OCI-LY7 (cell line): Measurements from ENCODE around the gene DVL1. TPM values are rescaled to one million over a fixed set of nuclear protein-coding genes. Genes with fewer than 3 reads are reported as not detected.

ENCODE experiments used
- BruUV-seq: library from RNA; stranded (reverse); fragments of 400-500 nt; replicated peaks from 2 replicates; lab custom pipeline; 2021; lab: Mats Ljungman, UMichigan
- CTCF ChIA-PET: fragments of 300-600 bp; sonication (Branson Sonifier 250); formaldehyde crosslinking; loops from one replicate; lab custom pipeline; 2022; ENCODE audit warnings: antibody characterized with exemption; ENCODE audit not compliant: unreplicated experiment; lab: Charles Lee
- POLR2A ChIA-PET: fragments of 300-600 bp; sonication (Branson Sonifier 250); formaldehyde crosslinking; loops from one replicate; lab custom pipeline; 2022; ENCODE audit warnings: antibody characterized with exemption; lab: Charles Lee
- DNase-seq: peaks from one replicate; pipeline ENCODE4 v3.0.0-alpha.2; 2015; ENCODE audit warnings: low spot score
- H2AFZ ChIP-seq: fragments of 200-600 bp; sonication (generic), shearing (Covaris generic); 2 replicates; pipeline ENCODE4 v1.6.1; 2014; ENCODE audit warnings: mild to moderate bottlenecking, antibody characterized with exemption, low read length, moderate library complexity
- H3K27ac ChIP-seq: fragments of 200-600 bp; sonication (generic); 2 replicates; pipeline ENCODE4 v1.5.1; 2014; ENCODE audit warnings: mixed run types, low read depth, mild to moderate bottlenecking, moderate library complexity, low read length, inconsistent platforms; ENCODE audit not compliant: poor library complexity, severe bottlenecking
- H3K36me3 ChIP-seq: fragments of 200-600 bp; sonication (generic); 2 replicates; pipeline ENCODE4 v1.6.1; 2014; ENCODE audit warnings: mild to moderate bottlenecking, antibody characterized with exemption, low read length, moderate library complexity, mixed read lengths; ENCODE audit not compliant: insufficient read depth
- H3K4me1 ChIP-seq: fragments of 200-600 bp; sonication (generic); 2 replicates; pipeline ENCODE4 v1.5.1; 2014; ENCODE audit warnings: mild to moderate bottlenecking, low read length; ENCODE audit not compliant: insufficient read depth, poor library complexity, severe bottlenecking
- H3K4me2 ChIP-seq: fragments of 200-600 bp; sonication (generic); 2 replicates; pipeline ENCODE4 v1.6.1; 2014; ENCODE audit warnings: mild to moderate bottlenecking, low read length
- H3K4me3 ChIP-seq: fragments of 200-600 bp; sonication (generic); 2 replicates; pipeline ENCODE4 v1.5.1; 2014; ENCODE audit warnings: mild to moderate bottlenecking, low read depth, low read length; ENCODE audit not compliant: poor library complexity, severe bottlenecking
- H3K79me2 ChIP-seq: fragments of 200-600 bp; sonication (generic); 2 replicates; pipeline ENCODE4 v1.6.1; 2016; ENCODE audit warnings: low read depth, mild to moderate bottlenecking, low read length, moderate library complexity, mixed read lengths; ENCODE audit not compliant: insufficient read depth
- H3K9me2 ChIP-seq: fragments of 200-600 bp; sonication (generic); 2 replicates; pipeline ENCODE4 v1.6.1; 2016; ENCODE audit warnings: mild to moderate bottlenecking, low read length, mixed read lengths; ENCODE audit not compliant: insufficient read depth
- H3K9me3 ChIP-seq: fragments of 200-600 bp; sonication (generic); 2 replicates; pipeline ENCODE4 v1.6.1; 2014; ENCODE audit warnings: mild to moderate bottlenecking, mixed run types, low read length, mixed read lengths
- H4K20me1 ChIP-seq: fragments of 200-600 bp; sonication (generic); 2 replicates; pipeline ENCODE4 v1.6.1; 2014; ENCODE audit warnings: mild to moderate bottlenecking, antibody characterized with exemption, low read length, moderate library complexity, mixed read lengths; ENCODE audit not compliant: insufficient read depth
- CTCF ChIP-seq: fragments of 200-600 bp; sonication (generic); conservative IDR thresholded peaks from 2 replicates; pipeline ENCODE4 v1.5.1; 2014; ENCODE audit warnings: mild to moderate bottlenecking, antibody characterized with exemption, low read length, moderate library complexity, mixed read lengths
- EZH2phosphoT487 ChIP-seq: fragments of 200-600 bp; sonication (generic); IDR thresholded peaks from 2 replicates; pipeline ENCODE4 v1.6.1; 2018; ENCODE audit warnings: low read depth, borderline replicate concordance, mild to moderate bottlenecking, mixed run types, antibody characterized with exemption, low read length, moderate library complexity, mixed read lengths
- intact Hi-C: fragments of 100-400 bp; cut with micrococcal nuclease; formaldehyde crosslinking; loops from one replicate; pipeline ENCODE4 v1.10.0; 2022; ENCODE audit not compliant: unreplicated experiment
- total RNA-seq, 2 experiments: library from RNA; depleted of rRNA in 1 of 2; stranded (reverse); fragments of >200 nt in 1 of 2; shearing (Covaris generic) in 1 of 2; gene quantifications; 2 replicates each; pipeline ENCODE4 v1.2.3, GENCODE V29; 2014 to 2022

DVL1 gene
- total RNA-seq, 2 experiments from 2014 or later = 27.8 to 47.1 TPM

- CTCF ChIA-PET = no interaction called here
- Histone ChIP-seq H3K4me2 (peak overlapping the region; percentile 64), H3K36me3 (peaks cover 50% of the 10 kb centered on the region), H2AFZ (no peak overlapping the region), H3K9me2 (no peaks in the 10 kb centered on the region), H3K4me3 (peak overlapping the region; percentile 99), H3K79me2 (peaks cover 22% of the 10 kb centered on the region), H3K27ac (peak overlapping the region; percentile 75), H3K4me1 (peaks cover 34% of the 10 kb centered on the region), H4K20me1 (no peaks in the 10 kb centered on the region), H3K9me3 (no peaks in the 10 kb centered on the region)
- POLR2A ChIA-PET = interaction anchor here (0.5 to 0.6 kb wide), 2 partner anchors 121 to 736 kb away, joined by 3 read pairs; no protein-coding TSS in a partner anchor
- BruUV-seq = no TSS peak
- no peak for DNase-seq
- TF ChIP-seq EZH2phosphoT487 (no peak), CTCF (no peak)
- intact Hi-C loops = no loop called here
Measured at GRCh38 chr1:1376551-1377226, 27.5 kb upstream of the DVL1 start.

- Histone ChIP-seq H3K4me2 (peak within 1 kb of the TSS; percentile 94), H3K27ac (peak within 1 kb of the TSS; percentile 75), H2AFZ (peak within 1 kb of the TSS; percentile 50; the same call in 1 of the 2 replicates), H3K9me2 (no peaks in the 10 kb centered on the region), H3K79me2 (peaks cover 20% of the 10 kb centered on the region), H3K4me3 (peak within 1 kb of the TSS; percentile 99), H3K9me3 (no peaks in the 10 kb centered on the region), H3K36me3 (peaks cover 47% of the 10 kb centered on the region), H3K4me1 (peaks cover 38% of the 10 kb centered on the region), H4K20me1 (no peaks in the 10 kb centered on the region)
- POLR2A ChIA-PET = interaction anchor here (0.8 to 0.9 kb wide), 3 partner anchors 24 to 87 kb away, joined by 3 to 4 read pairs (median 3); partner anchors contain the start of gene CCNL2
- intact Hi-C loops = loop anchor here (1.0 to 2.0 kb wide), 2 partner anchors 24 to 50 kb away; partner anchors contain the start of genes CCNL2, CPTP and INTS11
- CTCF ChIA-PET = interaction anchor here (0.6 kb wide), 1 partner anchor 306 kb away, joined by 4 read pairs; no protein-coding TSS in a partner anchor
- TF ChIP-seq EZH2phosphoT487 (no peak), CTCF (peak; percentile 42; the same call in 1 of the 2 replicates)
- BruUV-seq = no TSS peak
- DNase-seq = peak; percentile 100
Measured at GRCh38 chr1:1374929-1375662, 25.9 kb upstream of the DVL1 start, which contains the start of gene AURKAIP1. TSS of gene AURKAIP1 (minus strand) at chr1:1375207. CDS start at chr1:1374756, 451 bp downstream.
